Osteoblast (primary cell): ENCODE measurements around the gene ADGRA1. TPM values are rescaled to one million over a fixed set of nuclear protein-coding genes. Genes with fewer than 3 reads are reported as not detected.

ENCODE experiments used
- DNase-seq: peaks from one replicate; pipeline ENCODE4 v3.0.0; 2011; ENCODE audit warnings: low spot score, mixed read lengths; ENCODE audit not compliant: insufficient read length; ENCODE audit errors: missing footprints
- H2AFZ ChIP-seq: 2 replicates; pipeline ENCODE4 v1.6.0; 2011; ENCODE audit warnings: mild to moderate bottlenecking, low read length
- H3K27ac ChIP-seq: 2 replicates; pipeline ENCODE4 v1.5.1; 2011; ENCODE audit warnings: mild to moderate bottlenecking, low read depth, low read length, moderate library complexity
- H3K27me3 ChIP-seq: 2 replicates; pipeline ENCODE4 v1.6.0; 2012; ENCODE audit warnings: mild to moderate bottlenecking, control low read depth, inconsistent platforms, low read length, moderate library complexity; ENCODE audit not compliant: insufficient read depth
- H3K36me3 ChIP-seq: 2 replicates; pipeline ENCODE4 v1.5.1; 2011; ENCODE audit warnings: mild to moderate bottlenecking, low read length, control low read depth, moderate library complexity; ENCODE audit not compliant: insufficient read depth
- H3K4me1 ChIP-seq: 2 replicates; pipeline ENCODE4 v1.5.1; 2011; ENCODE audit warnings: mild to moderate bottlenecking, low read length, control low read depth, moderate library complexity; ENCODE audit not compliant: insufficient read depth
- H3K4me2 ChIP-seq: 2 replicates; pipeline ENCODE4 v1.6.0; 2011; ENCODE audit warnings: mild to moderate bottlenecking, low read length; ENCODE audit not compliant: insufficient read depth
- H3K4me3 ChIP-seq: fragments of 200-600 bp; sonication (generic); 3 replicates; pipeline ENCODE4 v1.5.1; 2012; ENCODE audit warnings: mild to moderate bottlenecking, low read length, inconsistent platforms; ENCODE audit not compliant: insufficient read depth
- H3K79me2 ChIP-seq: 2 replicates; pipeline ENCODE4 v1.6.0; 2012; ENCODE audit warnings: mild to moderate bottlenecking, low read length, control low read depth, inconsistent platforms; ENCODE audit not compliant: insufficient read depth
- H3K9me3 ChIP-seq: 2 replicates; pipeline ENCODE4 v1.5.1; 2011; ENCODE audit warnings: low read depth, low read length, control low read depth
- H4K20me1 ChIP-seq: 2 replicates; pipeline ENCODE4 v1.6.0; 2012; ENCODE audit warnings: mild to moderate bottlenecking, low read length, control low read depth; ENCODE audit not compliant: insufficient read depth
- total RNA-seq: library from RNA; depleted of rRNA; stranded (reverse); fragments of >200 nt; gene quantifications from 2 replicates; pipeline ENCODE4 v1.2.3, GENCODE V29; 2012
- TF ChIP-seq, protein P1 (sequence below): IDR thresholded peaks from 2 replicates; pipeline ENCODE4 v1.5.1; 2011; ENCODE audit warnings: mild to moderate bottlenecking, low read depth, low read length, moderate library complexity; ENCODE audit errors: extremely low read depth

Gene ADGRA1
- total RNA-seq, 1 donor: not detected

DNA sequence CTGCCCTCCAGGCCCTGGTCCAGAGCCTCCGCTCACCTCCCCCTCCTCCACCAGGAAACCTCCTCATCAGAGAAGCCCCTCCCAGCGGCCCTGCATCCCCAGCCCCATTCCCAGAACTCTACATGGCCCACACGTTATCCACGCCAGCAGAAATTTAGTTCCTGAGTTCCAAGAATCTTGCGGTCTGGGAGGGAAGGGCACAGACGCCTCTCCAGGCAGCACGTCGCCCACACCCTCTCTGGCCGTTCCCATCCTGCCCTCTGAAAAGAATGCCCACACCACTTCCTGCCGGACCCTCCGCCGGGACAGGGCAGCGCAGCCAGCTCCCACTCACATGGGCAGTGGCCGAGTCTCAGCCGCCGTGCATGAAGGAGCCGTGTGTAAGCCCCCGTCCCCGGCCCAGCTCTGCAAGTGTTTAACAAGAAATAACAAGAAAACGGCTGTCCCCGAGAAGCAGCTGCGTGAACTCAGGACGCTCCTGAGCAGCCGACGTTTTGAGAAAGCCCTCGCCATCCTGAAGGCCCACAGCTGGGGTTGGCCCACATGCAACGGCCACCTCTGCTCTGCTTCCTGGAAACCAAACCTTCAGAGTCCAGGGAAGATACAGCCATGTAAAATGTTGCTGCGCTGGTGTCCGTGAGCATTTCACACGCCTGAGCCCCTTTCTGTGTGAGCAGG is 17.4 kb downstream of the ADGRA1 start:
- H3K4me1 ChIP-seq: no peaks in the 10 kb centered on the region
- no peak overlapping the region for H3K27ac ChIP-seq
- no peaks in the 10 kb centered on the region for H3K36me3 ChIP-seq
- peaks cover 5% of the 10 kb centered on the region for H3K9me3 ChIP-seq
- H3K27me3 ChIP-seq: no peaks in the 10 kb centered on the region
- DNase-seq: no peak
- TF ChIP-seq, protein P1, sequence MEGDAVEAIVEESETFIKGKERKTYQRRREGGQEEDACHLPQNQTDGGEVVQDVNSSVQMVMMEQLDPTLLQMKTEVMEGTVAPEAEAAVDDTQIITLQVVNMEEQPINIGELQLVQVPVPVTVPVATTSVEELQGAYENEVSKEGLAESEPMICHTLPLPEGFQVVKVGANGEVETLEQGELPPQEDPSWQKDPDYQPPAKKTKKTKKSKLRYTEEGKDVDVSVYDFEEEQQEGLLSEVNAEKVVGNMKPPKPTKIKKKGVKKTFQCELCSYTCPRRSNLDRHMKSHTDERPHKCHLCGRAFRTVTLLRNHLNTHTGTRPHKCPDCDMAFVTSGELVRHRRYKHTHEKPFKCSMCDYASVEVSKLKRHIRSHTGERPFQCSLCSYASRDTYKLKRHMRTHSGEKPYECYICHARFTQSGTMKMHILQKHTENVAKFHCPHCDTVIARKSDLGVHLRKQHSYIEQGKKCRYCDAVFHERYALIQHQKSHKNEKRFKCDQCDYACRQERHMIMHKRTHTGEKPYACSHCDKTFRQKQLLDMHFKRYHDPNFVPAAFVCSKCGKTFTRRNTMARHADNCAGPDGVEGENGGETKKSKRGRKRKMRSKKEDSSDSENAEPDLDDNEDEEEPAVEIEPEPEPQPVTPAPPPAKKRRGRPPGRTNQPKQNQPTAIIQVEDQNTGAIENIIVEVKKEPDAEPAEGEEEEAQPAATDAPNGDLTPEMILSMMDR: no peak
- H3K4me3 ChIP-seq: no peak overlapping the region
- H4K20me1 ChIP-seq: no peaks in the 10 kb centered on the region
- H3K79me2 ChIP-seq: no peaks in the 10 kb centered on the region
- H3K4me2 ChIP-seq: no peak overlapping the region
- no peak overlapping the region for H2AFZ ChIP-seq

DNA sequence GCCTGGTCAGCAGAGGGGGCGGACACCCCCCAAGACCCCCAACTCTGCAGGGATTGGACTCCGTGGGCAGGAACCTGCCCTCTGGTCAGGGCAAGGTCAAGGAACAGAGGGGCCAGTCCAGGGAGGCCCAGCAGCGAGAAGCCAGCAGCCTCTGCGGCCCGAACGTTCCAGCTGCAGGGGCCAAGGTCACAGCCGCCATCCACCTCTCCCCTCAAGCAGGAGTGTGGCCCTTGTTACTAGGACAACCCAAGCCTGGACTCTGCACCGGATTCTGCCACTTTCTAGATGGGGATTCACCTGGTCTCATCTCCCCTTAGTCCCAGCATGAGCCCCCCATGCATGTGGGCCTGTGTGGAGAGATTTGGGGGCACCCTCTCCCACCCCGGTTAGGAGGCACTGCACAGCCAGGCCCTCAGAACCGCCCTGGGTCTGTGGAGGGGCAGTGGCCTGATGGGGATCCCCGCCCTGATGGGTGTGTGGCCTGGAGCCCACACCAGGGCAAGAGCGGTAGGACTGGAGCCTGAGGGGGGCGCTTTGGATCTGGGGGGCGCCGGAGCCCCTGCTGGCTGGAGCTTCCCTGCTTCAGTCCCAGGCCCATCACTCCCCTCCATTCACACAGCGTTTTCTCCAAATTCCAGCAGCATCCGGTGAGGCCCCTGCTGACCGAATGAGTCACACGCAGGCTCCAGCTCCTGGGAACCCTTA is 18.1 kb downstream of the ADGRA1 start:
- Histone ChIP-seq H3K4me2 (no peak overlapping the region), H3K9me3 (peaks cover 5% of the 10 kb centered on the region), H2AFZ (no peak overlapping the region), H3K79me2 (no peaks in the 10 kb centered on the region), H3K27me3 (no peaks in the 10 kb centered on the region), H3K27ac (no peak overlapping the region), H3K36me3 (no peaks in the 10 kb centered on the region), H3K4me3 (no peak overlapping the region), H4K20me1 (no peaks in the 10 kb centered on the region), H3K4me1 (no peaks in the 10 kb centered on the region)
- DNase-seq: no peak
- TF ChIP-seq, protein P1: no peak

DNA sequence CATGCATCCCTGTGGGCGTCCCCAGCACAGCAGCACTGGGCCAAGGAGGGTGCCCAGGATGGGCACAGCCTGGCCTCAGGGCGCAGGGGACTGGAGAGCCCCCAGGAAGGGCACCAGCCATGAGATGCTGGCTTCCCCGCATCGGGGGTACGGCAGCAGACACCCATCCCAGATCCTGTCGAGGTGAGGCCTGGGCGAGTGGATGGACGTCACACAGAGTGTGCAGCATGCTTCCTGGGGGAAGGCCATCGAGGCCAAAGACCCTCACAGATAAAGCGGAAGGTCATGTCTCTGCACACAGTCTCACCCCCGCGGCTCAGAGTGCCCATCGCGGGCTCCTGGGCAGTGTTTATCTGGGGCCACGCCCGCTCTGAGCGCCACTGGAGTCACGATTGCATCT is 18.8 kb downstream of the ADGRA1 start:
- Histone ChIP-seq H2AFZ (no peak overlapping the region), H3K4me2 (no peak overlapping the region), H3K79me2 (no peaks in the 10 kb centered on the region), H3K4me1 (no peaks in the 10 kb centered on the region), H3K9me3 (peaks cover 5% of the 10 kb centered on the region), H3K27ac (no peak overlapping the region), H3K27me3 (no peaks in the 10 kb centered on the region), H3K4me3 (no peak overlapping the region), H4K20me1 (no peaks in the 10 kb centered on the region), H3K36me3 (no peaks in the 10 kb centered on the region)
- DNase-seq: no peak
- TF ChIP-seq, protein P1: no peak

DNA sequence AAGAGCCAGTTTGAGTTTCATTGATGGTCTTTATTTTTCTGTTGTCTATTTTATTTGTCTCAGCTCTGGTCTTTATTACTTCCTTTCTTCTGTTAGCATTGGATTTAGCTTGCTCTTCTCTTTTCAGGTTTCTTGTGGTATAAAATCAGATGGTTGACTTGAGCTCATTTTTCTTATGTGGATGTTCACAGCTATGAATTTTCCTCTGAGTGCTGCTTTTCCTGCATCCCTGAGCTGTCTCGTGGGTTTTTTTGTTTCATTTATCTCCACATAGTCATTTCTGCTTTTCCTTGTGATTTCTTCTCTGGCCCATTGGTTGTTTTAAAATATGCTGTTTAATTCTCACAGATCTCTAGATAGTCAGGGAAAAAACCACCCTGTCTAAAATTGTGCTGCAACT is 19.7 kb downstream of the ADGRA1 start:
- DNase-seq: no peak
- H3K36me3 ChIP-seq: no peaks in the 10 kb centered on the region
- H3K4me2 ChIP-seq: no peak overlapping the region
- no peaks in the 10 kb centered on the region for H3K79me2 ChIP-seq
- no peaks in the 10 kb centered on the region for H3K4me1 ChIP-seq
- H3K27me3 ChIP-seq: no peaks in the 10 kb centered on the region
- H3K27ac ChIP-seq: no peak overlapping the region
- no peak overlapping the region for H3K4me3 ChIP-seq
- TF ChIP-seq, protein P1: no peak
- H3K9me3 ChIP-seq: peaks cover 5% of the 10 kb centered on the region
- no peaks in the 10 kb centered on the region for H4K20me1 ChIP-seq
- H2AFZ ChIP-seq: no peak overlapping the region
